ENCODE measurements around the gene AJM1. TPM values are rescaled to one million over a fixed set of nuclear protein-coding genes. Genes with fewer than 3 reads are reported as not detected.

The AJM1 gene
- total RNA-seq, 2 donors from 2014 or later: 3.6 to 10.1 TPM

DNA sequence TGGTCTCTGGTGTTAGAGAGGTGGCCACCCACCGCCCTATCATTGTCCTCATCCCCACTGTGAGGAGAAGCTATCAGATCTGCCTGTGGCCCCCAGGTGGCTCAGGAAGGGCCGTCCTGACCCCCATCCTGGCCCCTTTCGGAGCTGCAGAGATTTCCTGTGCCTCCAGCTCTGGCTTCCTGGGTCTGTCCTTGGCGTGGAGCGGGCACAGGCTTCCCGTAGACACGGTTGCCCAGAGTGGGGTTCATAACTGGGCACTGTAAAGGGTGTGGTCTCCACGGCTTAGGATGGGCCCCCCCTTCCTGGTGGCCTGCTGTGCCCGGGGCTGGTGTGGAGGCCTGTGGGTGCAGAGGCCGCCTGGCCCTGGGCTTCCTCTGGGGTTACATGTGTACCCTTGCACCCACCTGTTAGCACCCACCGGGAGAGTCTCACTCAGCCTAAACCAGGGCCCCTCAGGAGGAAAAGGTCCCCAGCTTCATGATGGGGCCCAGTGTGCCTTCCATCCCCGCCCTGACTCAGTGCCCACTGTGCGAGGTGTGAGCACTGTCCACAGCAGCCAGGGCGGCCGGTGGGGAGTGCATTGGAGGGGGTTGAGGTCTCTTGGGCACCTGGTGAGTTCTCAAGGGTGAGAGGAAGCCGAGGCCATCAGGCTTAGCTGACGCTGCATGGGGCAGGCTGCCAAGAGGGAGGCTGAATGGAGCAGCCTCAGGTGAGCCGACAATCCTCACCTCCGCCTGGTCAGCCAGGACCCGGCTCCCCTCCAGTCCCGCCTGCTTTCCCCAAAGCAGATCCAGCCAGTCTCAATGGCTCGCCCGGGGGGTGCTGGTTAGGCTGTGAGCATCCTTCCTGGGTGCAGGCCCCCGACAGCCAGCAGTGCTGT is 15.3 kb upstream of the AJM1 start:
- intact Hi-C loops (cut with DNase I): no loop called here
- TF ChIP-seq, protein P1, sequence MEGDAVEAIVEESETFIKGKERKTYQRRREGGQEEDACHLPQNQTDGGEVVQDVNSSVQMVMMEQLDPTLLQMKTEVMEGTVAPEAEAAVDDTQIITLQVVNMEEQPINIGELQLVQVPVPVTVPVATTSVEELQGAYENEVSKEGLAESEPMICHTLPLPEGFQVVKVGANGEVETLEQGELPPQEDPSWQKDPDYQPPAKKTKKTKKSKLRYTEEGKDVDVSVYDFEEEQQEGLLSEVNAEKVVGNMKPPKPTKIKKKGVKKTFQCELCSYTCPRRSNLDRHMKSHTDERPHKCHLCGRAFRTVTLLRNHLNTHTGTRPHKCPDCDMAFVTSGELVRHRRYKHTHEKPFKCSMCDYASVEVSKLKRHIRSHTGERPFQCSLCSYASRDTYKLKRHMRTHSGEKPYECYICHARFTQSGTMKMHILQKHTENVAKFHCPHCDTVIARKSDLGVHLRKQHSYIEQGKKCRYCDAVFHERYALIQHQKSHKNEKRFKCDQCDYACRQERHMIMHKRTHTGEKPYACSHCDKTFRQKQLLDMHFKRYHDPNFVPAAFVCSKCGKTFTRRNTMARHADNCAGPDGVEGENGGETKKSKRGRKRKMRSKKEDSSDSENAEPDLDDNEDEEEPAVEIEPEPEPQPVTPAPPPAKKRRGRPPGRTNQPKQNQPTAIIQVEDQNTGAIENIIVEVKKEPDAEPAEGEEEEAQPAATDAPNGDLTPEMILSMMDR (IDR thresholded peaks at IDR 0.05): no peak
- no peak for TF ChIP-seq POLR2A (IDR thresholded peaks at IDR 0.05)
- no peak for TF ChIP-seq POLR2AphosphoS5 (IDR thresholded peaks at IDR 0.05)
- Histone ChIP-seq H3K36me3 (peaks cover 0 to 4% of the 10 kb centered on the region in 2 donors), H3K27ac (no peak overlapping the region), H3K4me1 (replicated peaks) (no peaks in the 10 kb centered on the region), H3K4me3 (no peak overlapping the region), H3K9me3 (no peaks in the 10 kb centered on the region), H3K27me3 (replicated peaks; ENCODE audit: insufficient read depth) (no peaks in the 10 kb centered on the region)
- WGBS: 91% methylated on average over 16 of the region's 24 CpGs
- no peak for DNase-seq (ENCODE audit: low spot score)

DNA sequence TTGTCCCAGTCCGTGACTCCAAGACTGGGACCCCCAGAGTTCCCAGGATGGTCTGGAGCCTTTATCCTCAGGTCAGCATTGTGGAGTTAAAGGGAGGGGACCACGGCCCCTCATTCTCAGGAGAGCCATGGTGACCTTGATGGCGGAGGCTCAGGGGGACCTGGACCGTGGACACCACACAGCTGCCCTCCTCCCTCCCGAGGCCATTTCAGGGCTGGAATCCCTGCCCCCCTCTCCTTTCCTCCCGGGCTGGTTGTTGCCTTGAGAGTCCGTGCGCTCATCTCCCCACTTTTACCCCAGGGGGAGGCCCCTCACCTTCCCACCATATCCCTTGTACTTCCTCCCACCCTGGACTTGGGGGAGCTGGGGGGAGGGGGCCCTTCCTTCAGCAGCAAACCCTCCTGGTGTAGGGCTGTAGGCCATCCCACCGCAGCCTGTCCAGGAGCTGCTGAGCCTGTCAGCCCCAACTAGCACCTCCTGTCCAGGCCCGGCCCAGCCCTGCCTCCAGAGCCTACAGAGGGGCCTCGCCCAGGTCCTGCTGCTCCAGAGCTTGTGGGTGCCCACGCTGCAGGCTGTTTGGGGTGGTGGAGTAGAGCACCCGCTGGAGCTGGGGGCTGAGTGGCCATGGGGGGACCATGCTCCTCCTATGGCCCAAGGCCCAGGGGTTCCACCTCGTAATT is 14.3 kb upstream of the AJM1 start:
- WGBS: 94% methylated on average over 14 of the region's 14 CpGs
- DNase-seq (ENCODE audit: low spot score): no peak

DNA sequence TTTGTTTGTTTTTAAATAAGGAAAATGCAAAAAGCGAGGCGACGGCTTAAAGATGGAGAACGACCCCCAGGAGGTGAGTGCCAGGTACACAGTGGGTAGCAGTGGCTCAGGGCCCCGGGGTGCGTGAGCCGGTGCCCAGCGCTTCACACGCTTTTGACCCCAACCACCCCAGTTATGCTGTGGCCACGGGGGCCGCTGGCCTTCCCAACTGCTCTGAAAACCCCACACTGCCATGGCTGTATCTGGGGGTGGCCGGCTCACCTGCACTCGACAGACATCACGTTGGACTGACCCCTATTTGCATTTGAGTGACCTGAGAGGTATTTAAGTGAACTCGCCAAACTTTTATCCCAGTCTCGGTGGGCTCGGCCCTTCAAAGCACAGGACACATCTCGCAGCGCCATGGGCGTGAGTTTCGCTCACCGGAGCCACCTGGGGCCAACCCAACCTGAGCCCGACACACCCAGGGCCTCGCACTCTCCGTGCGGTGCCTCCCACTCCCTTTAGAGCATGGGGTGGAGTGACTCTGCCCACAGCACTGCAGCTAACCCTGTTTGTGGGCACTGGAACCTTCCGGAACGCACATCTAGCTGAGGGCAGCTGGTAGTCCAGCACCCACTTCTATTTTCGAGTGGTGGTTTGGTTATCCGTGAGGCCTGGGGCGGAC is 13.7 kb upstream of the AJM1 start:
- Histone ChIP-seq H3K27ac (no peak overlapping the region), H3K9me3 (no peaks in the 10 kb centered on the region), H3K4me1 (replicated peaks) (no peaks in the 10 kb centered on the region), H3K4me3 (no peak overlapping the region), H3K27me3 (replicated peaks; ENCODE audit: insufficient read depth) (no peaks in the 10 kb centered on the region), H3K36me3 (peaks cover 0 to 14% of the 10 kb centered on the region in 2 donors)
- TF ChIP-seq, protein P1 (IDR thresholded peaks at IDR 0.05): no peak
- no peak for TF ChIP-seq POLR2AphosphoS5 (IDR thresholded peaks at IDR 0.05)
- TF ChIP-seq POLR2A (IDR thresholded peaks at IDR 0.05): no peak
- no peak for DNase-seq (ENCODE audit: low spot score)
- 92% methylated on average over 31 of the region's 31 CpGs for WGBS
- intact Hi-C loops (cut with DNase I): no loop called here

More for the DNA sequence above, 14.3 kb upstream of the AJM1 start:
- no peak overlapping the region for H3K27ac ChIP-seq
- peaks cover 0 to 14% of the 10 kb centered on the region in 2 donors for H3K36me3 ChIP-seq
- TF ChIP-seq POLR2A (IDR thresholded peaks at IDR 0.05): no peak
- TF ChIP-seq, protein P1 (IDR thresholded peaks at IDR 0.05): no peak
- no peak for TF ChIP-seq POLR2AphosphoS5 (IDR thresholded peaks at IDR 0.05)
- no peaks in the 10 kb centered on the region for H3K27me3 ChIP-seq (replicated peaks; ENCODE audit: insufficient read depth)
- no peaks in the 10 kb centered on the region for H3K9me3 ChIP-seq
- intact Hi-C loops (cut with DNase I): no loop called here
- no peak overlapping the region for H3K4me3 ChIP-seq
- no peaks in the 10 kb centered on the region for H3K4me1 ChIP-seq (replicated peaks)

DNA sequence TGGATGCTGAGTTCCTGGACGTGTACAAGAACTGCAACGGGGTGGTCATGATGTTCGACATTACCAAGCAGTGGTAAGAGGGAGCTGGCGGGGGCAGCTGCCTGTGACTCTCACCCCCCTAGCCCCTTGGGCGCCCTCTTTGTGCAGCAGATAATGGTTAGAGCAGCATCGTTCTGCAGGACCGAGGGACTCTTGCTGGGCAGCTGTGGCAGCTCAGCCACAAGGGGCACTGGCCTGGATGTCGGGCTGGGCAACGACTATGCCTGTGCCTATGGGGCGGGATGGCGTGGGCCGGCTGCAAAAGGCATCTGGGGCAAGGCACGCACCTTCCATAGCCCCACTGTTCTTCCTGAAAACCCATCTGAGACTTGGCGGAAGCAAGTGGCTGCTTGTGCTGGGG is 12.9 kb upstream of the AJM1 start:
- intact Hi-C loops (cut with DNase I): no loop called here
- Histone ChIP-seq H3K27me3 (replicated peaks; ENCODE audit: insufficient read depth) (no peaks in the 10 kb centered on the region), H3K4me3 (no peak overlapping the region), H3K9me3 (no peaks in the 10 kb centered on the region), H3K27ac (no peak overlapping the region), H3K4me1 (replicated peaks) (no peaks in the 10 kb centered on the region), H3K36me3 (peaks cover 0 to 14% of the 10 kb centered on the region in 2 donors)
- TF ChIP-seq, protein P1 (IDR thresholded peaks at IDR 0.05): no peak
- TF ChIP-seq POLR2AphosphoS5 (IDR thresholded peaks at IDR 0.05): no peak
- TF ChIP-seq POLR2A (IDR thresholded peaks at IDR 0.05): no peak
- no peak for DNase-seq (ENCODE audit: low spot score)
- WGBS: 90% methylated on average over 14 of the region's 14 CpGs

All from prostate gland (tissue), 2 donors.